Central memory CD8-positive, alpha-beta T cell (primary cell): ENCODE data around the gene FAM20B.

Experiments used
- ATAC-seq: fragments of 150-1000 bp; cut with Tn5 transposase; replicated peaks from 2 replicates; pipeline ENCODE4 v1.10.0; 2022; ENCODE audit warnings: mild to moderate bottlenecking, moderate FRiP score, moderate number of reproducible peaks; ENCODE audit not compliant: poor library complexity, severe bottlenecking; ENCODE audit errors: extremely low read depth
- DNase-seq, 2 donors: peaks; one replicate each; pipeline ENCODE4 v3.0.0; 2021; ENCODE audit warnings: low spot score in 2 of 2
- H3K27ac Mint-ChIP-seq: one replicate; pipeline ENCODE4 v1.8.0; 2022; ENCODE audit warnings: low read depth, mild to moderate bottlenecking, moderate library complexity, mixed read lengths
- H3K27me3 Mint-ChIP-seq: one replicate; pipeline ENCODE4 v1.8.0; 2022; ENCODE audit warnings: mixed read lengths
- H3K36me3 Mint-ChIP-seq: one replicate; pipeline ENCODE4 v1.8.0; 2022; ENCODE audit warnings: mild to moderate bottlenecking, moderate library complexity, mixed read lengths; ENCODE audit not compliant: insufficient read depth
- H3K4me1 Mint-ChIP-seq: one replicate; pipeline ENCODE4 v1.8.0; 2022; ENCODE audit warnings: mixed read lengths
- H3K4me3 Mint-ChIP-seq: one replicate; pipeline ENCODE4 v1.8.0; 2022; ENCODE audit warnings: mild to moderate bottlenecking, moderate library complexity, mixed read lengths
- H3K9me3 Mint-ChIP-seq: one replicate; pipeline ENCODE4 v1.8.0; 2022; ENCODE audit warnings: mixed read lengths

FAM20B gene

GRCh38 chr1:179007233-179007632, 18.5 kb upstream of the FAM20B start:
- no peaks in the 10 kb centered on the region for H3K9me3 Mint-ChIP-seq
- no peaks in the 10 kb centered on the region for H3K36me3 Mint-ChIP-seq
- H3K4me1 Mint-ChIP-seq: peaks cover 22% of the 10 kb centered on the region
- ATAC-seq (no peak), DNase-seq (no peak)
- H3K27me3 Mint-ChIP-seq: no peaks in the 10 kb centered on the region
- H3K27ac Mint-ChIP-seq: no peak overlapping the region
- no peak overlapping the region for H3K4me3 Mint-ChIP-seq

DNA sequence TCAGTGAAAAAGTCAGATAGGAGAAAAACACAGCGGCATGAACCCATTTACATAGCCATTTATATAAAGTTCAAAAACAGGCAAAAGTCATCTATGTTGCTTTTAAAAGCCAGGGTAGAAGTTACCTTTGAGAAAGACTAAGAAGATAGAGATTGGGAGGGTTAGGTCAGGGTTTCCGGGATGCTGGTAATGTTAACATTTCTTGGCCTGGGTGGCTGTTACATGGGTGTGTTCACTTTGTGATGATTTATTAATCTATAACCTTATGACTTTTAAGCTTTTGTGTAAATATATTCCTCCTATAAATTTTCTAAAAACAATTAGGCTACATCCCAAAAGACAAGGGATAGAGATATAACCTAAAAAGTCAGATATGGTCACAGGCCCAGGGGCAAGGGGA, 15.0 kb upstream of the FAM20B start:
- DNase-seq (no peak), ATAC-seq (no peak)
- no peaks in the 10 kb centered on the region for H3K9me3 Mint-ChIP-seq
- H3K4me1 Mint-ChIP-seq: no peaks in the 10 kb centered on the region
- no peaks in the 10 kb centered on the region for H3K27me3 Mint-ChIP-seq
- H3K36me3 Mint-ChIP-seq: peaks cover 2% of the 10 kb centered on the region
- no peak overlapping the region for H3K27ac Mint-ChIP-seq
- no peak overlapping the region for H3K4me3 Mint-ChIP-seq

GRCh38 chr1:179012038-179012437, 13.7 kb upstream of the FAM20B start:
- Mint-ChIP-seq H3K9me3 (no peaks in the 10 kb centered on the region), H3K4me1 (no peaks in the 10 kb centered on the region), H3K27me3 (no peaks in the 10 kb centered on the region), H3K36me3 (peaks cover 2% of the 10 kb centered on the region), H3K27ac (no peak overlapping the region), H3K4me3 (no peak overlapping the region)
- no peak for ATAC-seq
- no peak for DNase-seq

- Mint-ChIP-seq H3K9me3 (no peaks in the 10 kb centered on the region), H3K27me3 (peaks cover 9% of the 10 kb centered on the region), H3K36me3 (peaks cover 2% of the 10 kb centered on the region), H3K27ac (no peak overlapping the region), H3K4me1 (no peaks in the 10 kb centered on the region), H3K4me3 (no peak overlapping the region)
- no peak for ATAC-seq
- no peak for DNase-seq
These were observed 11.6 kb upstream of the FAM20B start for GRCh38 chr1:179014123-179014522.

DNA sequence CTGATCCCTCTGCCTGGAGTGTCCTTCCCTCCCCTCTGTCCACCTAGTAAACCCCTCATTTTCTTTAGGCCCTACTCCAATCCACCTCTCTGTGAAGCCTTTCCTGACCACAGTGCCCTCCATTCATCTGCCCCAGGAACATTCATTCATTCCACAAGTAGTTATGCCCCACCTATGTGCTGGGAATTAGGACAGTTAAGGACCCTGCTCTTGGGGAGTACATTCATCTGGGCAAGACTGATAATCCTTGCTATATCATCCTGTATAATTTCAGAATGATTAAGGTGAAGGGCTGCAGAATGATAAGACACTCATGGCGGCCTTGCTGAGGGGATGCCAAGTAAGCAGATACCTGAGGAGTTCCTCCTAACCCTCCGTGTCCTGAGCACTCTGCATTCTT, 10.3 kb upstream of the FAM20B start:
- DNase-seq (no peak), ATAC-seq (no peak)
- no peak overlapping the region for H3K27ac Mint-ChIP-seq
- H3K4me1 Mint-ChIP-seq: no peaks in the 10 kb centered on the region
- H3K4me3 Mint-ChIP-seq: no peak overlapping the region
- H3K9me3 Mint-ChIP-seq: no peaks in the 10 kb centered on the region
- H3K27me3 Mint-ChIP-seq: peaks cover 20% of the 10 kb centered on the region
- peaks cover 2% of the 10 kb centered on the region for H3K36me3 Mint-ChIP-seq

- ATAC-seq (no peak), DNase-seq (no peak)
- Mint-ChIP-seq H3K9me3 (no peaks in the 10 kb centered on the region), H3K4me3 (no peak overlapping the region), H3K36me3 (peaks cover 2% of the 10 kb centered on the region), H3K27ac (no peak overlapping the region), H3K4me1 (no peaks in the 10 kb centered on the region), H3K27me3 (peaks cover 22% of the 10 kb centered on the region)
These were observed 8.8 kb upstream of the FAM20B start for GRCh38 chr1:179016706-179017382.

DNA sequence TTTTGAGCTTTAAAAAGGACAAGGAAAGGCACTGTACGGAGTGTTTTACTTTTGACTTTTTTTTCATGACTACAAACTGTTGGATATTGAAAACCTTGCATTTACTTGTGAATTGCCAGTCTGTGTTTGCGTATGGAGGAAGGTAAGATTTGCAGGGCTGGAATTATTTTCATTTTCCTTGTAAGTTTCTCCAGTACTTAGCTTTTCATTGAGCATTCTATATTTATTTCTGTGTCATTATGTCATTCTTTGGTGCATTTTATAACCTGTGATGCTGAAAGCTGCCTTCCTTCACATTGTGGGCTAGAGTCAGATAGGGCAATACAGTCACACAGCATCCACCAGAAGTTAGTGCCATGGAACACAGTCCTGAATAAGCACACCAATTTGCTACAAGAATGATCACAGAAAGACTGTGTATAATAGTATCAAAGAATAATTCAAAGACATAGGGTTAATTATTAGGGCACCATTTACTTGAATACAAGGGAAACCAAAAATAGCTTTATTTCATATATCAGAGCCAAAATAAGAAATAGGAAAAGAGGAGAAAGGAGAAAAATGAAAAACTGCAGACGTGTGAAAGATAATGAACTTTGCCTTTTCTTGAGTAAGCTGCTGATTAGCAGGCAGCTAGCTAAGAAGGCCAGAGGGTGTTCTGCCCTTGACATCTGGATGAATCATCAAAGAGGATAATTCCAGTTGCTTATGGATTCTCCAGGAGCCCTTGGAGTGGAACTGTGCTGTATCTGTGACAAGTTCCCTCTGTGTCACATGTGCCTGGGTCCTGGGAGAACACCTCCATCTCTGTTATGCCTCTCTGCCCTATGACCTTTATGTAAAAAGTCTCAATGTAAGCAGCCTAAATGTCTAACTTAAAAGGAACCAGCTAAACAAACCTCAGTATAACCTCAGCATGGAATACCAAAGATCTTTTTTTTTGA, 8.0 kb upstream of the FAM20B start:
- ATAC-seq (no peak), DNase-seq (no peak)
- Mint-ChIP-seq H3K27ac (no peak overlapping the region), H3K4me3 (no peak overlapping the region), H3K4me1 (no peaks in the 10 kb centered on the region), H3K9me3 (no peaks in the 10 kb centered on the region), H3K36me3 (peaks cover 2% of the 10 kb centered on the region), H3K27me3 (peaks cover 22% of the 10 kb centered on the region)

DNA sequence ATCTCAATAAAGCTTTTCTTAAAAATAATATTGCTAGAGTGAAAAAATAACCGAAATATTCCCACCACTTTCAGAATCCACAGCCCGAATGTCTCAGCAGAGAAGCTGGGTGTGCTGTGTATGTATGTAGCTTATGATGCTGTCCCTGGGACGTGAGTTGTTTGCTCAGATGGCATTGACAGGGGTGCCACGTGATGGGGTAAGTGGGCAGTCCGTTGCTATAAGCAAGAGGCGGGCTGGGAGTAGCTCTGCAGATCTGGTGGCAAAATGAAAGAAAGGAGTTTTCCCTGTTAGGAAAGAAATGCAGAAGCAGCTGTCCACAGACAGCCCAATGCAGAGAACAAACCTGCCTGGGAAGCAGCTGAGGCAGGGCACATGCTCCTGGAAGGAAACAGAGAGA, 3.8 kb upstream of the FAM20B start:
- Mint-ChIP-seq H3K36me3 (peaks cover 8% of the 10 kb centered on the region), H3K4me1 (peaks cover 11% of the 10 kb centered on the region), H3K27ac (no peak overlapping the region), H3K9me3 (no peaks in the 10 kb centered on the region), H3K27me3 (peaks cover 22% of the 10 kb centered on the region), H3K4me3 (no peak overlapping the region)
- no peak for DNase-seq
- ATAC-seq: no peak

DNA sequence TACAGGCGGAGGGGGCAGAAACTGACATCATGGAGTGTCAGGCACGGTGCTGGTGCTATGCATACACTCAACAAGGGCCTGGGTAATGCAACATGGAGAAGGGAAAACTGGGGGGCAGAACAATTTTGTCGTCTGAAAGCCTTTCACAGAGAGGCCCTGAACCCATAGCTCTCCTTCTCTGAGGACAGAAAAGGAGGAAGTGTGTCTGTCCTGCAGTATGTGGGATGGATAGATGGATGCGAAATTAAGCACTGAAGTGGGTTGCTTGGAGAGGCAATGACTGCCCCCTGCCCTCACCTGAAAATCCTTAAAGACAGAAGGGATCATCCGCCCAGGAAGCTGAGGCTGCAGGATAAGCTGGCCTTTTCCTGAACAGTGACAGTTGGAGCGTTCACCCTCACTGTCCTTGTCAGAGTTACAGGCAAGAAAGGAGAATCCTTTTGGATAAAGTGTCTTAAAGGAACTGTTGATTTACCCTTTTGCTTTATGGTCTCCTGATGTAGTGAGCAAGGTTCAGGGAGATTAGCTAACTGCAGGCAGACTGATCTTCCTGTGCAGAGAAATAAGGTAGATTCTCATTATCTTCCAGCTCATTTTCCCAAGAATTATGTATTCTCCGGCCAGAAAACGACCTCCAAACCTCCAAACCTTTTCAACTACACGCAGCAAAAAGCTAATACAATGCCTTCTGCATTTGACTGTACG, 1.6 kb upstream of the FAM20B start:
- H3K9me3 Mint-ChIP-seq: no peaks in the 10 kb centered on the region
- DNase-seq: no peak
- peaks cover 13% of the 10 kb centered on the region for H3K27me3 Mint-ChIP-seq
- H3K36me3 Mint-ChIP-seq: peaks cover 8% of the 10 kb centered on the region
- peaks cover 29% of the 10 kb centered on the region for H3K4me1 Mint-ChIP-seq
- no peak overlapping the region for H3K27ac Mint-ChIP-seq
- ATAC-seq: no peak
- no peak overlapping the region for H3K4me3 Mint-ChIP-seq

DNA sequence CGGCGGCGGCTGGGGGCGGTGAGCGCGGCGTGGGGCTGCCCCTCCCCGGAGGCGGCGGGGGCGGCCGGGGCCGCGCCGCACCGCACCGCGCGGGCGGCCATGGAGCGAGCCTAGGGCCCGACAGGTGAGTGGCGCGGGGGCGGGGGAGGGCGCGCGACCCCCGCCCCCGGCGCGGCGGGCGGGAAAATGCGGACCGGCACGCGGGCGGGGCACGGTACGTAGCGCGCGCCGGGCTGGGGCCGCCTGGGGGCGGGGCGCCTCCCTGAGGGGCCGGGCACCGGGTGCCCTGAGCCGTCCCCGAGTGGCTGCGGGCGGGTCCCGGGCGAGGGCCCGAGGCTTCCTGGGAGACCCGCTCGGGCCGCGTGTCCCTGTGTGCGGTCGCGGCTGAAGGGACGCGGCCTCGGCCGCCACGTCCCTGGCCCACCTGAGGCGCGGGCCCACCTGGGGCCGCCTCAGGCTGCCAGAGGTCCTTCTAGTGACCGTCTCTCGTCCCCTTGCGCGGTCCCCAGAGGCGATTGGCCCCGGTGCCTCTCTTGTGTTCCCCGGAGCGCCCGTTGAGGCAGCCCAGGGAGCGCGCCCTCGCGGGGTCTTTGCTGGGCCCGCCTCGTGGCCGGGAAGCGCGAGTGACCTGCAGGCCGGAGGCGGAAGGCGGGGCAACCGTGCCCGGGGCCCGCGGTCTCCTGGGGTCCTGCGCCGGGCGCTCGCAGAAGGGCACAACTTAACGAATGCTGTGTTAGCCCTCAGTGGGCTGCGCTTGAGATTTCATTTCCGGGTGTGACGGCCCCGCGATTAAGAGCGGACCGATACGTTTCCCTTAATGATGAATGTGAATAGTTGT, 500 bp downstream of the FAM20B start:
- no peaks in the 10 kb centered on the region for H3K27me3 Mint-ChIP-seq
- ATAC-seq: peak; percentile 83

DNA sequence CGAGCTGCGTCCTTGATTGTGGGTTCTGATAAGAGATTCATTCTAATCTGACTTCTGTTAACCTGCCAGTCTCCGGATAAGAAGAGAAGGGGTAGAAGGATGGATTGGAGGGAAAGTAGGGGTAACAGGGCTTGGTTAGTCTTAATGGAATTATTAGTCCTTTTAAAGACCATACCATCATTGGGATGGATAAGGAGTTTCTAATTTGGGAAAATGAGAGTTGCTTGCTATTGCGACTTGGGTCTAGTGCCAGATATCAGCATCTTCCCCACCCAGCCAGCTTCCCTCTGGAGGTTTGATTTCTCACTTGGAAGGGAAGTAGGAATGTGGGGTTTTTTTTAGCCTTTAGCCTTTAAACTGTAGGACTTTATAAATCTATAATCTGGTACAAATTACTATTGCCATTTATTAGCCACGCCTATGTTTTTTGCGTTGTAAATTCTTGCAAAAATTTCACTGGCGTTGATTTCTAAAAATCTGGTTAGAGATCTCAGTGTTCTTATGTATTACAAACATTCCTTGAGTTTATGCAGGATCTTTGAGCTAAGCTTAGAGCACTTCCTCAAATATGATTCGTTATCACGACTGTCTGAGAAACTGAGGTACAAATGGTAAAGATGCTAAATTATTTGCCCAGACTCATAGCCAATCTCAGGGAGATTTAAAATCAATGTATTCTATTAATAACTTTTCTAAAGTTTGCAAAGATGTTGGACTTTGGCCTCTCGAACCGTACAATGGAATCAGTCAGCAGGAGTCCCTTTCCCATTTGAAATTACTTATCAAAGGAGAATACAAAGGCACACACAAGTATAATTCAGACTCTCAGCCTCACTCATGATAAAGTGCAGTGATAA, 1.3 kb downstream of the FAM20B start:
- DNase-seq (no peak), ATAC-seq (no peak)
- peak overlapping the region; percentile 81 for H3K4me3 Mint-ChIP-seq
- H3K4me1 Mint-ChIP-seq: peaks cover 59% of the 10 kb centered on the region
- no peaks in the 10 kb centered on the region for H3K27me3 Mint-ChIP-seq
- H3K27ac Mint-ChIP-seq: peak overlapping the region; percentile 84
- H3K36me3 Mint-ChIP-seq: peaks cover 10% of the 10 kb centered on the region
- H3K9me3 Mint-ChIP-seq: no peaks in the 10 kb centered on the region

More for the DNA sequence above, 500 bp downstream of the FAM20B start:
- Mint-ChIP-seq H3K9me3 (no peaks in the 10 kb centered on the region), H3K4me3 (peak overlapping the region; percentile 81), H3K27ac (peak overlapping the region; percentile 84), H3K36me3 (peaks cover 10% of the 10 kb centered on the region), H3K4me1 (peaks cover 50% of the 10 kb centered on the region)
- peak; percentile 48 to 53 for DNase-seq
